Glutamatergic neuron (in vitro differentiated cells): ENCODE measurements around the gene PCNX2. TPM values are rescaled to one million over a fixed set of nuclear protein-coding genes. Genes with fewer than 3 reads are reported as not detected.

Experiments
- DNase-seq: peaks from one replicate; pipeline ENCODE4 v3.0.0; 2022
- H3K27ac Mint-ChIP-seq: one replicate; pipeline ENCODE4 v1.8.0; 2020; ENCODE audit warnings: mild to moderate bottlenecking, mixed read lengths, inconsistent platforms; ENCODE audit not compliant: unreplicated experiment
- H3K27me3 Mint-ChIP-seq: one replicate; pipeline ENCODE4 v1.8.0; 2020; ENCODE audit warnings: mild to moderate bottlenecking, moderate library complexity, mixed read lengths, inconsistent platforms; ENCODE audit not compliant: unreplicated experiment
- H3K36me3 Mint-ChIP-seq: one replicate; pipeline ENCODE4 v1.8.0; 2020; ENCODE audit warnings: mild to moderate bottlenecking, mixed read lengths, inconsistent platforms; ENCODE audit not compliant: unreplicated experiment
- H3K4me1 Mint-ChIP-seq: one replicate; pipeline ENCODE4 v1.8.0; 2020; ENCODE audit warnings: mild to moderate bottlenecking, low read depth, mixed read lengths, inconsistent platforms; ENCODE audit not compliant: unreplicated experiment
- H3K4me3 Mint-ChIP-seq: one replicate; pipeline ENCODE4 v1.8.0; 2020; ENCODE audit warnings: mild to moderate bottlenecking, mixed read lengths, inconsistent platforms; ENCODE audit not compliant: unreplicated experiment
- H3K9me3 Mint-ChIP-seq: one replicate; pipeline ENCODE4 v1.8.0; 2020; ENCODE audit warnings: mild to moderate bottlenecking, moderate library complexity, mixed read lengths, inconsistent platforms; ENCODE audit not compliant: unreplicated experiment
- CTCF ChIP-seq: fragments of 200-600 bp; sonication (generic); IDR thresholded peaks from one replicate; pipeline ENCODE4 v1.5.0; 2021; ENCODE audit not compliant: partially characterized antibody, unreplicated experiment
- total RNA-seq: library from RNA; stranded (reverse); fragmentation: NEBNext Ultra II Directional; extraction: Animal tissue kit (Norgen Biotek cat#: 25700); gene quantifications from one replicate; pipeline ENCODE4 v1.2.1, GENCODE V29; 2021; ENCODE audit not compliant: unreplicated experiment

The PCNX2 gene
- total RNA-seq, 1 donor from 2014 or later, result 44.5 TPM

- TF ChIP-seq CTCF, result no peak
- DNase-seq, result no peak
- no peak overlapping the region for H3K4me3 Mint-ChIP-seq
- no peaks in the 10 kb centered on the region for H3K9me3 Mint-ChIP-seq
- H3K27ac Mint-ChIP-seq, result no peak overlapping the region
- no peaks in the 10 kb centered on the region for H3K4me1 Mint-ChIP-seq
- H3K27me3 Mint-ChIP-seq, result no peaks in the 10 kb centered on the region
- no peaks in the 10 kb centered on the region for H3K36me3 Mint-ChIP-seq
Measured at GRCh38 chr1:233040494-233040893, 255.0 kb downstream of the PCNX2 start.

GRCh38 chr1:233038581-233038980 is 256.9 kb downstream of the PCNX2 start:
- Mint-ChIP-seq H3K4me3 (no peak overlapping the region), H3K27me3 (no peaks in the 10 kb centered on the region), H3K36me3 (no peaks in the 10 kb centered on the region), H3K27ac (no peak overlapping the region), H3K4me1 (no peaks in the 10 kb centered on the region), H3K9me3 (no peaks in the 10 kb centered on the region)
- no peak for TF ChIP-seq CTCF
- DNase-seq, result no peak

- Mint-ChIP-seq H3K36me3 (no peaks in the 10 kb centered on the region), H3K27ac (no peak overlapping the region), H3K27me3 (no peaks in the 10 kb centered on the region), H3K9me3 (no peaks in the 10 kb centered on the region), H3K4me1 (no peaks in the 10 kb centered on the region), H3K4me3 (no peak overlapping the region)
- DNase-seq, result no peak
- TF ChIP-seq CTCF, result no peak
Measured at GRCh38 chr1:233037843-233038242, 257.7 kb downstream of the PCNX2 start.

GRCh38 chr1:233034836-233035235 is 260.7 kb downstream of the PCNX2 start:
- H3K27me3 Mint-ChIP-seq, result no peaks in the 10 kb centered on the region
- no peak overlapping the region for H3K27ac Mint-ChIP-seq
- no peak overlapping the region for H3K4me3 Mint-ChIP-seq
- TF ChIP-seq CTCF, result no peak
- no peaks in the 10 kb centered on the region for H3K9me3 Mint-ChIP-seq
- no peaks in the 10 kb centered on the region for H3K4me1 Mint-ChIP-seq
- DNase-seq, result no peak
- H3K36me3 Mint-ChIP-seq, result no peaks in the 10 kb centered on the region

- Mint-ChIP-seq H3K4me3 (no peak overlapping the region), H3K27me3 (no peaks in the 10 kb centered on the region), H3K36me3 (no peaks in the 10 kb centered on the region), H3K27ac (no peak overlapping the region), H3K4me1 (no peaks in the 10 kb centered on the region), H3K9me3 (no peaks in the 10 kb centered on the region)
- no peak for TF ChIP-seq CTCF
- DNase-seq, result no peak
Measured at GRCh38 chr1:233033361-233033760, 262.2 kb downstream of the PCNX2 start.
